Endodermal cell (in vitro differentiated cells): ENCODE results near the gene TTC1. TPM values are rescaled to one million over a fixed set of nuclear protein-coding genes. Genes with fewer than 3 reads are reported as not detected.

Source experiments
- DNase-seq: peaks from one replicate; pipeline ENCODE4 v3.0.0-alpha.2; 2017
- H3K27ac ChIP-seq: 2 replicates; pipeline ENCODE4 v1.5.1; 2013; ENCODE audit warnings: mild to moderate bottlenecking, low read depth, low read length, moderate library complexity
- H3K27me3 ChIP-seq: 2 replicates; pipeline ENCODE4 v1.6.1; 2013; ENCODE audit warnings: mild to moderate bottlenecking, low read length, moderate library complexity; ENCODE audit not compliant: insufficient read depth, control insufficient read depth, poor library complexity, severe bottlenecking
- H3K36me3 ChIP-seq: 2 replicates; pipeline ENCODE4 v1.7.0; 2013; ENCODE audit warnings: mild to moderate bottlenecking, low read length, moderate library complexity; ENCODE audit not compliant: control insufficient read depth, insufficient read depth
- H3K4me1 ChIP-seq: one replicate; pipeline ENCODE4 v1.7.0; 2013; ENCODE audit warnings: low read length; ENCODE audit not compliant: control insufficient read depth, insufficient read depth
- H3K4me3 ChIP-seq: 2 replicates; pipeline ENCODE4 v1.5.1; 2013; ENCODE audit warnings: mild to moderate bottlenecking, low read length, moderate library complexity
- H3K9ac ChIP-seq: 2 replicates; pipeline ENCODE4 v1.6.1; 2013; ENCODE audit warnings: mild to moderate bottlenecking, low read length, moderate library complexity; ENCODE audit not compliant: poor library complexity, severe bottlenecking; ENCODE audit errors: extremely low read depth
- H3K9me3 ChIP-seq: 2 replicates; pipeline ENCODE4 v1.6.1; 2013; ENCODE audit warnings: mild to moderate bottlenecking, low read length, moderate library complexity; ENCODE audit not compliant: control insufficient read depth
- H3K27ac Mint-ChIP-seq: 2 replicates; pipeline ENCODE4 v1.8.0; 2020; ENCODE audit warnings: mixed read lengths
- H3K27me3 Mint-ChIP-seq: 2 replicates; pipeline ENCODE4 v1.8.0; 2021; ENCODE audit warnings: mild to moderate bottlenecking, mixed read lengths; ENCODE audit not compliant: insufficient read depth
- H3K36me3 Mint-ChIP-seq: 2 replicates; pipeline ENCODE4 v1.8.0; 2020; ENCODE audit warnings: low read depth, mixed read lengths
- H3K4me1 Mint-ChIP-seq: 2 replicates; pipeline ENCODE4 v1.8.0; 2020; ENCODE audit warnings: mixed read lengths
- H3K4me3 Mint-ChIP-seq: 2 replicates; pipeline ENCODE4 v1.8.0; 2020; ENCODE audit warnings: mild to moderate bottlenecking, moderate library complexity, mixed read lengths
- H3K9me3 Mint-ChIP-seq: 2 replicates; pipeline ENCODE4 v1.8.0; 2020; ENCODE audit warnings: mild to moderate bottlenecking, mixed read lengths
- WGBS, 2 experiments: methylation state at CpG; one replicate each; pipeline versions ENCODE4 v1.1.5 to v1.1.7; 2013; ENCODE audit warnings: missing lambda C conversion rate in 2 of 2, mixed read lengths in 1 of 2; ENCODE audit not compliant: insufficient coverage in 1 of 2, insufficient read length in 1 of 2; 5-methylcytosine and 5-hydroxymethylcytosine counted together
- total RNA-seq, 2 donors: library from RNA; stranded (reverse); fragmentation: NEBNext Ultra II Directional in 1 of 2; extraction: Animal tissue kit (Norgen Biotek cat#: 25700) in 1 of 2; gene quantifications; 2 replicates in 1 of 2; 3 replicates in 1 of 2; pipeline ENCODE4 v1.2.1, GENCODE V29; 2021
- TF ChIP-seq, protein P1 (sequence below): fragments of 200-600 bp; sonication (generic); conservative IDR thresholded peaks from 2 replicates; pipeline ENCODE4 v1.5.0; 2021; ENCODE audit warnings: antibody characterized with exemption, mild to moderate bottlenecking

The TTC1 gene
- total RNA-seq, 2 donors from 2014 or later: 59.8 to 72.3 TPM

- peaks cover 67% of the 10 kb centered on the region for H3K36me3 Mint-ChIP-seq
- no peak overlapping the region for H3K27ac Mint-ChIP-seq
- peaks cover 83% of the 10 kb centered on the region for H3K36me3 ChIP-seq
- no peaks in the 10 kb centered on the region for H3K4me1 ChIP-seq
- peaks cover 10% of the 10 kb centered on the region for H3K4me1 Mint-ChIP-seq
- no peaks in the 10 kb centered on the region for H3K27me3 ChIP-seq
- no peaks in the 10 kb centered on the region for H3K27me3 Mint-ChIP-seq
- H3K9me3 ChIP-seq: no peaks in the 10 kb centered on the region
- no peaks in the 10 kb centered on the region for H3K9me3 Mint-ChIP-seq
- H3K4me3 Mint-ChIP-seq: no peak overlapping the region
- no peak overlapping the region for H3K27ac ChIP-seq
- H3K4me3 ChIP-seq: no peak overlapping the region
- TF ChIP-seq, protein P1, sequence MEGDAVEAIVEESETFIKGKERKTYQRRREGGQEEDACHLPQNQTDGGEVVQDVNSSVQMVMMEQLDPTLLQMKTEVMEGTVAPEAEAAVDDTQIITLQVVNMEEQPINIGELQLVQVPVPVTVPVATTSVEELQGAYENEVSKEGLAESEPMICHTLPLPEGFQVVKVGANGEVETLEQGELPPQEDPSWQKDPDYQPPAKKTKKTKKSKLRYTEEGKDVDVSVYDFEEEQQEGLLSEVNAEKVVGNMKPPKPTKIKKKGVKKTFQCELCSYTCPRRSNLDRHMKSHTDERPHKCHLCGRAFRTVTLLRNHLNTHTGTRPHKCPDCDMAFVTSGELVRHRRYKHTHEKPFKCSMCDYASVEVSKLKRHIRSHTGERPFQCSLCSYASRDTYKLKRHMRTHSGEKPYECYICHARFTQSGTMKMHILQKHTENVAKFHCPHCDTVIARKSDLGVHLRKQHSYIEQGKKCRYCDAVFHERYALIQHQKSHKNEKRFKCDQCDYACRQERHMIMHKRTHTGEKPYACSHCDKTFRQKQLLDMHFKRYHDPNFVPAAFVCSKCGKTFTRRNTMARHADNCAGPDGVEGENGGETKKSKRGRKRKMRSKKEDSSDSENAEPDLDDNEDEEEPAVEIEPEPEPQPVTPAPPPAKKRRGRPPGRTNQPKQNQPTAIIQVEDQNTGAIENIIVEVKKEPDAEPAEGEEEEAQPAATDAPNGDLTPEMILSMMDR: no peak
- no peak for DNase-seq
- WGBS, 2 experiments: 70% methylated on average over 1 of the region's 2 CpGs; no CpG with 5 or more reads in 1 of the 2 experiments
- H3K9ac ChIP-seq: no peak overlapping the region
Measured at GRCh38 chr5:160039810-160040470, 31.0 kb downstream of the TTC1 start.

DNA sequence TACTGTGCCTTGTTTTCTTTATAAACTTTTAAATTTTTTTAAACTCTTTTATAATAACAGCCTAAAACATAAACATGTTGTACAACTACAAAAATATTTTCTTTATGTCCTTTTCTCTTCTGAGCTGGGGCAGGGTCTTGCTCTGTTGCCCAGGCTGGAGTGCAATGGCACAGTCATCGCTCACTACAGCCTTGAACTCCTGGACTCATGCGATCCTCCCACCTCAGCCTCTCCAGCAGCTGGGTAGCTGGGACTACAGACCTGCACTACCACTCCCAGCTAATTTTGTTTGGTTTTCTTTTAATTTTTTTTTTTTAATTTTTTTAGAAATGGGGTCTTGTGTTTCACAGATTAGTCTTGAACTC is 31.5 kb downstream of the TTC1 start:
- no peaks in the 10 kb centered on the region for H3K27me3 Mint-ChIP-seq
- H3K27ac ChIP-seq: no peak overlapping the region

DNA sequence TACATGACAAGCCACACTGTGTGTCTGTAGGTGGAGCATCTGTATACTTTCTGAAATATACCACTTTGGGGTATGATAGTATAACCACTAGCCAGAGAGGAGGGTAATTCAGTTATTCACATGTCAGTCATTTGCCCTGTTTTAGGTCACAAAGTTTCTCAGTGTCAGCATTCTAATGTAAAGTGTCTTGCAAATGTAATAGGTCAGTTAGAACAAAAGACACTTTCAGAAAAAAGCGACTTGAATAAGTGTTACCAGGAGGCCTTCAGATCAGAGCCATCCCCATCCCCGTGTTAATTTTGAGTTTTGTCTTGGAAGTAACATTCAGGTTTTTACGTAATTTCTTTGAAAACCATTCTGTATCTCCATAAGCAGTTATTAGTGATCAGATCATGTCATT is 33.7 kb downstream of the TTC1 start:
- Mint-ChIP-seq H3K4me3 (no peak overlapping the region), H3K4me1 (peaks cover 10% of the 10 kb centered on the region), H3K27ac (no peak overlapping the region), H3K27me3 (no peaks in the 10 kb centered on the region), H3K36me3 (peaks cover 52% of the 10 kb centered on the region), H3K9me3 (no peaks in the 10 kb centered on the region)
- no peaks in the 10 kb centered on the region for H3K27me3 ChIP-seq
- WGBS, 2 experiments: 71 to 82% methylated on average over 2 to 3 of the region's 3 CpGs
- TF ChIP-seq, protein P1: no peak
- no peaks in the 10 kb centered on the region for H3K9me3 ChIP-seq
- H3K27ac ChIP-seq: no peak overlapping the region
- H3K9ac ChIP-seq: no peak overlapping the region
- no peak overlapping the region for H3K4me3 ChIP-seq
- DNase-seq: no peak
- H3K36me3 ChIP-seq: peaks cover 64% of the 10 kb centered on the region
- H3K4me1 ChIP-seq: no peaks in the 10 kb centered on the region

More for the DNA sequence above, 31.5 kb downstream of the TTC1 start:
- H3K36me3 ChIP-seq: peaks cover 77% of the 10 kb centered on the region
- peaks cover 10% of the 10 kb centered on the region for H3K4me1 Mint-ChIP-seq
- no peak overlapping the region for H3K27ac Mint-ChIP-seq
- H3K4me1 ChIP-seq: no peaks in the 10 kb centered on the region
- no peaks in the 10 kb centered on the region for H3K27me3 ChIP-seq
- 96 to 100% methylated on average over 1 to 2 of the region's 2 CpGs for WGBS, 2 experiments
- DNase-seq: no peak
- H3K9ac ChIP-seq: no peak overlapping the region
- no peaks in the 10 kb centered on the region for H3K9me3 ChIP-seq
- H3K9me3 Mint-ChIP-seq: no peaks in the 10 kb centered on the region
- H3K4me3 ChIP-seq: no peak overlapping the region
- H3K36me3 Mint-ChIP-seq: peaks cover 62% of the 10 kb centered on the region
- TF ChIP-seq, protein P1: no peak
- no peak overlapping the region for H3K4me3 Mint-ChIP-seq
